HG02678 (cell line): Measurements from ENCODE around the gene APOM.

Experiments used
- ATAC-seq: cut with Tn5 transposase; IDR thresholded peaks from one replicate; pipeline ENCODE4 v1.9.1; 2021; ENCODE audit warnings: mild to moderate bottlenecking, moderate library complexity; ENCODE audit not compliant: unreplicated experiment

APOM gene

DNA sequence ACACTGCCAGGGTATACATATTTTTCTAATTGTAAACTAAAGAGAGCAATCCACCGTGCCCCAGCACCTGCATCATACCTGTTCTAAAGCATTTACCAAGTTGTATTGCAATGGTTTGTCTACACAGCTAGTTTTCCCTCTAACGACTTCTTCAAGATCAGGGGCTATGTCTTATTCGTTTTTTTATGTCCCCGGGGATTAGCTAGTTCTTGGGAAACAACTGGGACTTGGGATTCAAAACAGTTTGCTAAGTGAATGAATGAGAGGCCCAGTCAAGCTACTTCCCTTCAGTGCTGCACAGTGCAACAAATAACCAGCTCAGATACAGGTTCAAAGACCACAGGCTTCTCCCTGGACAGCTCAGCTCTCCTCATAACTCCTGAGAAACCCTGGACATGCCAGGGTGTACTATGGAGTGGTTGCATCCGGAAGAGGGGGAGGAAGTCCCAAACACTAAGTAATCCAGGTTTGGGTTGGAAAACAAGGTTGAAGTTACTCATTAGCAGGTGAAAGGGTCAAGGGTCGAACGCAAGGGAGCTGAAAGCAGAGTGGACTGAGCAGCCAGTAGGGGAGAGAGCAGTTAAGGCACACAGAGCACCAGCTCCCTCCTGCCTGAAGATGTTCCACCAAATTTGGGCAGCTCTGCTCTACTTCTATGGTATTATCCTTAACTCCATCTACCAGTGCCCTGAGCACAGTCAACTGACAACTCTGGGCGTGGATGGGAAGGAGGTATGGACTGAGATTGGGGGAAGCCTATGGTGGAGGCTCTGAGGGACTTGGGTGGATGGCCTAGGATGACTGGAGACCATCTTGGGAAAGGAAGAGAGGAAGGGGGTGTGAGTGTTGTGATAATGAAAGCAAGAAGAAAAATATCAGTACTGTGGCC is at the start of gene APOM:
TSS of gene APOM (plus strand) at position 546 of the 889 bp plus-strand sequence. CDS start at position 619, 73 bp downstream.
- ATAC-seq: no peak

DNA sequence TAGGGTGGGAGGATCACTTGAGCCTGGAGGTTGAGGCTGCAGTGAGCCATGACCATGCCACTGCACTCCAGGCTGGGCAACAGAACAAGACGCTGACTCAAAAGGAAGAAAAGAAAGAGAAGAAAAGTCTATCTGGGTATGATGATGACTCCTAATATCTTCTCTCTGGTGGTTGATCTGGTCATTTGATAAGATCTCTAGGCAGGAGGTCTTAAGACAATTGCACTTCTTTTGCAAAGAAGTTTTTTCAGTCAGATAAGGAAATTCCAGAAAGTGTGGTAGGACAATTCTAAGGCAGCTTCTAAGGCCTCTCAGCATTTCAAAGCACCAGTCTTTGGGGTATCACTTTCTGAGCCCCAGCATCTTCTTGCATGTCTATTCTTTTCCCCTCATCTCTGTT is 48.4 kb upstream of the APOM start:
- ATAC-seq: no peak

DNA sequence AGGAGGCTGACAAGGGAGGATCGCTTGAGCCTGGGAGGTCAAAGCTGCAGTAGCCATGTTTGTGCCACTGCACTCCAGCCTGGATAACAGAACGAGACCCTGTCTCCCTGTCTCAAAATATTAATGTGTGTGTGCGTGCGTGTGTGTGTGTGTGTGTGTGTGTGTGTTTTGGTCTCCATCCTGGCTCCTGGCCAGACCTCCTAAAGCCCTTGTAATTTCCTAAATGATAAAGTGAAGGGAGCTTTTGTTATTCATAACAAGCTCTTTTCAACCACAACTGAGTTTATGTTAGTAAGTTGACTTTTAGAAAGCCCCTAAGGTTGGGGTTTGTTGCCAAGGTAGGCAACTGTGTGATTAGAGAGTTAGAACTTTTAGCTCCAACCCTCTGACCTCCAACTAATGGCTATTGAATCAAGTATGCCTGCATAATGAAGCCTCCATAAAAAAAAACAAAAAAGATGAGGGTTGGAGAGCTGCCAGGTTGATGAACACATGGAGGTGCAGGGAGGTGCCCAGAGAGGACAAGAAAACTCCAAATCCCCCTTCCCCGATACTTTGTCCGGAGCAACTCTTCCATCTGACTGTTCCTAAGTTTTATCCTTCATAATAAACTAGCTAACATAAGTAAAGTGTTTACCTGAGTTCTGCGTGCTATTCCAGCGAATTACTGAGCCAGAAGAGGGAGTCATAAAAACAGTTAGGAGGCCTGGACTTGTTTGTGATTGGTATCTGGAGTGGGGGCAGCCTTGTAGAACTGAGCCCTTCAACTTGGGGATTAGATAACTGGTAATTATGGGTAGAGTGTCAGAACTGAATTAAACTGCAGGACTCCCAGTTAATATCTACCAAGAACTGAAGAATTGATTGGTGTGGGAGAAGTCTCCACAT is 45.9 kb upstream of the APOM start:
- ATAC-seq: no peak

DNA sequence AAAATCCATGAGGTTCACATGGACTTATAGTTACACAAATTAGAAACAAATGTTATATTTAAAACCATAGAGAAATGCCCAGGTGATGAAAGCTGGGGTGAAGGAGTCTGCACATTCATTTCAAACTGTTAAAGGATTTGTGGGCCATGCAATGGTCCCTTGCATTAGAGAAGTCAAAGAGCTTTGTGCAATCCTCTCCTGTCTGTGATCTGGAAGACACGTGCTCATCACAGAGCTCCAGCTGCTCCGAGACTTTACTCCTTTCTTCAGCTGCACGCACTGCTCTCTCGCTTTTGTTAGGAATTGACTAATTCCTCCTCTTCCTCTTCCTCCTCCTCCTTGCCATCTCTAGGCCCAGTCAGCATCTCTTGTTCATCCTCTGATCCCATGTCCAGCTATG is 44.7 kb upstream of the APOM start:
- ATAC-seq: no peak

DNA sequence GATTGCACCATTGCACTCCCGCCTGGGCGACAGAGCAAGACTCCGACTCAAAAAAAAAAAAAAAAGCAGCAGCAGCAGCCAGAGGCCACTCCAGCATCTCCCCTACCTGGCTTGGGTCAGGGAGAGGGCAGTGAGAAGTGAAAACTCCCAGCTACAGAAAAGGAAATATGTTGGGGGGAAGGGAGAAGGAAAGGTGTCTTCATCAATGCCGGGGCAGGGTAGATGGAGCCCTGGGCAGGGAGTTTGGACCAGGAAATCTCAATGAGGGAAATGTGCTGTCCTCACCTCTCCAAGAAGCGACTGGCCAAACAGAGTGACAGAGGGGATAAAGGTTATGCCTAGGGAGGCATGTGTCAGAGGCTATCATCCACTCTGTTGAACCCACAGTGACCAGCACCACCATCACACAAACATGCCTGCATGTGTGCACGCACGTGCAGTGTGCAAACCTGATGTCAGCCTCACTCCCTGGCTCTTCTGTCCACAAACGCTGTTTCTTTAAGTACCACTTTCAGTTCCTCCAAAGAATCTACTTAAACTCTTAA is 41.5 kb upstream of the APOM start:
- ATAC-seq: no peak

DNA sequence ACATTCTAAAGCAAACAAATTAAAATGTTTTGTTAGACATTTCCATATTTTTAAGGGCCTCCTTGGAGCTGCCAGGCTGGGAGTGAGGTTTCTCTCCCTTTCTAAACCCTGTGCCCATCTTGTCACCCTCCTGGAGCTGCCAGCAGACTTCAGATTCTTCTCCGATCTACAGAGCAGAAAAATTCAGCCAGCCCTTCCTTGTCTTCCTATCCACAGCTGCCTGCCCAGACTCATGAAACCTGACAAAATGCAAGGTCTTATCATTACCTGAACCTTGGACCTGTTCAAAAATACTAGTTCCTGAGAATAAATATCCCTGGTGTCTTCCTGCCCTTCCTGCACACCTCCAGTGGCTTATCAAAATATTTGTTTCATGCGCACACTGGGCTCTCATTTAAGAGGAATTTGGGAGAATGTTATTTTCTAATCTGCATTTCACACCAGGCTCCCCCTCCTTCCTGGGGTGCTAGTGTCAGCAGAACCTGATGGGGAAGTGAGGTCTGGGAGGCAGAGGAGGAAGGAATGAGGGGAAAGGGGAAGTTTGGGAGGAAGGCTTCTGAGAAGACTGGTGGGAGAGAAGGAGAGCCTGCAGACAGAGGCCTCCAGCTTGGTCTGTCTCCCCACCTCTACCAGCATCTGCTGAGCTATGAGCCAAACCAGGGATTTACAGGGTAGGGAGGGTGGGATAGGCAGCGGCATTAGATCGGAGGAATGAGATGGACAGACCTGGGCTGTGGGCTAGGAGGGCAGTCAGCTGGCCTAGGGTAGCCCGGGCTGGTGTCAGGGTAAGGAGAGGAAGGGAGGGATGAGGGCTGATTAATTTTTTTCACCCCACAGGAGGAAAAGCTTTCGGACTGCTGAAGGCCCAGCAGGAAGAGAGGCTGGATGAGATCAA is 40.8 kb upstream of the APOM start, which contains the start of gene AIF1:
TSS of gene AIF1 (plus strand) at position 551 of the 895 bp plus-strand sequence. CDS start at position 647, 96 bp downstream.
- no peak for ATAC-seq

DNA sequence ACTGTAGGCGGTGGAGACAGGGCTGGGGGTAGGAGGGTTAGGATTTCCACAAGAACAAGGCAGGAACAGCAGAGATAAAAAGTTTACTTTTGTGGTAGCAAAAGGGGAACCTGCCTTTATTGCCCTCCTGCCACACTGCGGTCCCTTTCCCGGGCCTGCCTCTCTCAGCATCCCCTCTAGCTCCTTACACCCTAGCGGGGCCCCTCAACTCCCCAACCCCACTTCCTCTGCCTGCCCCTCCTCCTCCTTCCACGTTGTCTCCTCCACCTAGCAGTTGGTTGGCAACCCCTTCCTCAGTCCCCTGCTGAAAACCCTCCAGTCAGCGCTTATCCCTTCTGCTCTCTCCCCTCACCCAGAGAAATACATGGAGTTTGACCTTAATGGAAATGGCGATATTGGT is 39.9 kb upstream of the APOM start:
- no peak for ATAC-seq

DNA sequence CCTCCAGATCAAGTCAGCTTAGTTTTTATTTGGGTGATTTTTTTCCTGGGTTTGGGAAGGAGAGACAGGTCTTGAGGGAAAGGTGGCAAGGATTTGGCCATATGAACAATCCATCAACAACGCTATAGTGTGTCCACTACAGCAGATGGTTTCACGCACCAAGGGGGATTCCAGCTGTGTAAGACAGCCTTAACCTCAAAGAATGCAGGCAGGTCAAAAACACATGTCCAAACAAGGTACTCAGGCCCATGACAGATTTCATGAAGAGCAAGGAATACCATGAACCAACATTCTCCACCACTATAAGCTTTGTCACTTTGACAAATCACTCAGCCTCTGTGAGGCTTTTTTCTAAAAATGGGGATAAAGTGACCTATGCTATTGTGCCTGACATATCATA is 38.7 kb upstream of the APOM start:
- no peak for ATAC-seq

DNA sequence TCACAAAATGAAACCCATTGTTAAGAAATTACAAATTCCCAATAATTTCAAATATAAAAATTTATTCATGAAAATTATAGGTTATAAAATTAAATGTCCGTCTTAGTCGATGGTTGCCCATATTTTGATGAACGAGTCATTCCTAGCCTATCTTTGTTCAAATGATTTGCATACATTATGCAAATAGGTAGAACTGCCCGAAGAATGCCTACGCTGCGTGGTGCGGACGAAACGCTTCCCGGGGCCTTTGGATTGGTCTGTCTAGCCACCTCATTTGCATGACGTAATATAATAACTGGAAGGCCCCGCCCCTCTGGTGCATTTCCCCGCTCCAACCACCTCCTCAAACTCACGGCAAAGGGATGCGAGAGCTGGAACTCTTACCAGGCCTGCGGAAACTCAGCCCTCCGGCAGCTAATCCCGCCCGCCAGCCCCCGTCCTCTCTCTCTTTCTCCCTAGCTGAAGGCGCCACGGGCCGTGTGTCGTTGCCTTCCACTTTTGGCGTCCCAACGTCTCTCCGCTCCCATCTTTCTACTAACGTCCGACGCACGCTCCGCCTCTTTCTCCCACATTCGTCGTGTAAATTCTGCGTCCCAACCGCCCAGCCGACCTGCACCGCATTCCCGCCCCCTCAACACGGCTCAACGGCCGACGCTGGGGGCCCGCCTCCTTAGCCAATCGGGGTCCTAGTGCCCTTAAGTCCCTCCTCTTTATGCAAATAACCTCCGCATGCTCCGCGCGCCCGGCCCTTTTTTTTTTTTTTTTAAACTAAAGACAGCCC is 35.7 kb upstream of the APOM start:
- ATAC-seq: peak; percentile 86

DNA sequence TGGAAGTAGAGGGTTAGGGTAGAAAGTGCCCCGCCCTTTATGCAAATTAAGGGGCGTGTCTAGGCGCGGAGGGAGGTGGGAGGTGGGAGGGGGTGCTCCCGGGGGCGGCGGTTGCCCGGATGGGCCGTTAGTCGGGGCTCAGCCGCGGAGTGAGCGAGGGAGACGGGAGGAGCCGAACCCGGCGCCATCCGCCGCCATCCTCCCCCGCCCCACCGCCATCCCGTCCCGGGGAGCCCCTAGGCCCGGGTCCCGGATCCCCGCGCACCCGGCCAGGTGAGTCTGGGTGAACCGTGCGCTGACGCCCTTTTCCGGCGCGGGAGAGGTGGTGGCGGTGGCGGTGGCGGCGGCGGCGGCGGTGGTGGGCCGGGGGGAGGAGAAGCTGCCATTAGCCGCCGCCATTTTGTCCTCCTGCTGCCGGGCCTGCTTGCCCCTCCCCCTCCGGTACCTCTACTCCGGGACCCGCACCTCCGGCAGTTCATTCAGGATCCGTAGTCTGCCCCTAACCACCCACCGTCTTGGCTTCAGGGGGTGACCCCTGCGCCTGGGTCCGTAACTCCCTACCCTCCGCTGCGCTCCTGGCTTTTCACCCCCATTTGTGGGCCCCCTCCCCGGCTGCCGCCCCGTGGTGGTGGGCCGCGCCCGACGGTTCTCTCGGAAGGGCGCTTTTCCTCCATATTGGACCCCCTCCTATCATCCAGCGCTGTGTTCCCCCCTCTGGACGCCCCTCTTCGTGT is 34.9 kb upstream of the APOM start, which contains the start of gene PRRC2A:
TSS of gene PRRC2A (plus strand) at position 130 of the 734 bp plus-strand sequence. CDS start 2,075 bp downstream, outside the sequence.
- peak; percentile 33 for ATAC-seq

DNA sequence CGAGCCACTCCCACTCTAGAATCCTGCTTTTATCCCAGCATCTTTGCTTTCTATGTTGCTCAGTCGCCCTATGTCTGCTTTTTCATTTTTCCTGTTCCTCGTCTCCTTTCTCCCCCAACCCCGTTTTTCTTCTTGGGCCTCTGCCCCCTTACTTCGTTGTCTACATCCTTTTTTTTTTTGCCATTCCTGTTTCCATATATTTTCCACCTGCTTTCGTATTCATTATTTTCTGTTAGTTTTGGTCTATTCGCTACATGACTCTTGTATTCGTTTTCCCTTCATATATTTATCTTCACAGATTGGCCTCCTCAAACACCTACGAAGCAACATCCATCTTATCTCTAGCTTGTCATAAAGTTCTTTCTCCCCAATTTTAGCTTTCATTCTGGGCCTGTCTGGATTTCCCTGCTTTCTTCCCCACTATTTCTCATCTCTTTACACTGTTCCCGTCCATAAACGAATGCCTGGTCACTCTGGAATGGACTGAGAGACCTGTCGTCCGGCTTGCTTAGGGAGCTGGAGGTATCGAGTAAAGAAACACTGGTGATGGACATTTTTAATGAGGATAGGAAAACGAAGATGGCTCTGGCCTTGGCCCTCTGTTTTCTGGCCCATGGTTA is 34.3 kb upstream of the APOM start:
- ATAC-seq: no peak

DNA sequence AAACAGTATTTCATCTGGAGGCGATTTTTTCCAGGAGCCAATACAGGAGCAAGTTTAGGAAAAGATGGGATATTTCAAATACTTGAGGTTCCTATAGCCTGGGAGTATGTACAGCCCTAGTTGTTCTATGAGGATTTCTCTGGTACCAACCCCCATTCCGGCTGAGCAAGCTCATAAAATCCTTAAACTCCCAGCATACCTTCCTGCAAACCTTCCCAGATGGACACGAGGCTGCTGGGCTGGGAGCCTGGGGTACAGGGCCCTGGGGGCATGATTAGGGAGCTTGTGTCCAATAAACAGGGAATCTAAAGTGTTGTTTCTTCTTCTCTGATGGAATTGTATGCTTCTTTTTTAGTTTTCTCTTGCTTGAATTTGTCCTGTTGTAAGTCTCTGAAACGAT is 33.7 kb upstream of the APOM start:
- no peak for ATAC-seq

DNA sequence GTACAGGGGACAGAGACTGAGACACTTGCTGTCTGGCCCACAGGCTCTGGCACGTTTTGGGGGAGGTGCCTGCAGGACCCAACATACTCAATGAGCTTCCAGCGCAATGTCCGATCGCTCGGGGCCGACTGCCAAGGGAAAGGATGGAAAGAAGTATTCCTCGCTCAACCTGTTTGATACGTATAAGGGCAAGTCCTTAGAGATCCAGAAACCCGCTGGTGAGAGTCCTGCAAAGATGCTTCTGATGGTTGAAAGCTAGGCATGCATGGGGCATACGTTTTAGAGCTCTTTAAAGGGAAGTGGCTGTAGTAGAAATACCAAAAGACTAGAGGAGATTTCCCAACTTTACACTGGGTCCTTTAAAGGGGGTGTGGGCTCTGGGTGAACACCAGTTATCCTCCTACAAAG is 33.0 kb upstream of the APOM start:
- no peak for ATAC-seq

DNA sequence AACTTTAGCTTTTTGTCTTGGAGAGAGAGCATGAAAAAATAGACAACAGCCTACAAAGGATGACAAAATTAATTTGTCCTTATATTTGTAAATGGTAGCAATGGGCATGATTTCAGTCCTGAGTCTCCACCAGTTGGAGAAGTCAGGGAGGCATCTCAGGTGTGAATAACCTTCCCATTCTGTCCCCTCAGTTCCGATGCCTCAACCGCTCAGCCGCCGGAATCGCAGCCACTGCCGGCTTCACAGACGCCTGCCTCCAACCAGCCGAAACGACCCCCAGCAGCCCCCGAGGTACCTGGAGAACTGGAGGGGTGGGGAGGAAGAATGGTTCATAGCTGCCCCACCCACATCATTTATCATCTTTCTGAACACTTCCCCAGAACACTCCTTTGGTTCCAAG is 31.6 kb upstream of the APOM start:
- ATAC-seq: no peak

DNA sequence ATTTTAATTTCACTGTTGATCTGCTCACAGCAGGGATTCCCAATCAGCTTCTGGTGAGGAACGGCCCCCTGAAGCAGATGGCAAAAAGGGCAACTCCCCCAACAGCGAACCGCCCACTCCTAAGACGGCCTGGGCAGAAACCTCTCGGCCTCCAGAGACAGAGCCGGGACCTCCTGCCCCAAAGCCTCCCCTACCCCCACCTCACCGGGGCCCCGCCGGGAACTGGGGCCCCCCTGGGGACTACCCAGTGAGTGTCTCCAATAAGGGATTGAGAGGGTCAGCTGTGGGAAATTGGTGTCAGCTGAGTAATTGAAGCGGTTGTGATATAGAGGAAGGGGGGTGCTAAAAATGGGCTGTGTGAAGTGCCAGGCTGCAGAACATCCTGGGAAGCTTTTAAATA is 28.7 kb upstream of the APOM start:
- no peak for ATAC-seq

DNA sequence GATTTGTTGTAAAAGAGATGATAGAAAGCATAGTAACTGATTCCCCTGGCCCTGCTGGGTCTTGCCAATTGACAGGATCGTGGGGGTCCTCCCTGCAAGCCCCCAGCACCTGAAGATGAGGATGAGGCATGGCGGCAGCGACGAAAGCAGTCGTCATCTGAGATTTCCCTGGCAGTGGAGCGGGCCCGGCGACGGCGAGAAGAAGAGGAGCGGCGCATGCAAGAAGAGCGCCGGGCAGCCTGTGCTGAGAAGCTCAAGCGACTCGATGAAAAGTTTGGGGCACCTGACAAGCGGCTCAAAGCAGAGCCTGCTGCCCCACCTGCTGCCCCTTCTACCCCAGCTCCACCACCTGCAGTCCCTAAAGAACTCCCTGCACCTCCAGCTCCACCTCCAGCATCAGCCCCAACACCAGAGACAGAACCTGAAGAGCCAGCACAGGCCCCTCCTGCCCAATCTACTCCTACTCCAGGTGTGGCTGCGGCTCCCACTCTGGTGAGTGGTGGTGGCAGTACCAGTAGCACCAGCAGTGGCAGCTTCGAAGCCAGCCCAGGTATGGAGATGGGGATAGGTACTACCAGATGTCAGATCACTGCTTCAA is 27.9 kb upstream of the APOM start:
- ATAC-seq: no peak

DNA sequence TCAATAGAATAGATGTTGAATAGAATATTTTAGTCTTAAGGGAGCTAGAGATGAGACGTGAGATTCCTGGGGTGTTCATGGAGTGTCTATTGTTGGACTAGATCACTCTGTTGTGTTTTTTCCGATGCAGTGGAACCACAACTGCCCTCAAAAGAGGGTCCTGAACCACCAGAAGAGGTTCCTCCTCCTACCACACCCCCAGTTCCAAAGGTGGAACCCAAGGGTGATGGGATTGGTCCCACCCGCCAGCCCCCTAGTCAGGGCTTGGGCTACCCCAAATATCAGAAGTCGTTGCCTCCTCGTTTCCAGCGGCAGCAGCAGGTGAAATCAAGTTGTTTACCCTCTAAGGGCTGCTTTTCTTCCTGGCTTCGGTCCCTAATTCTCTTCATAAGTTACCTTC is 26.7 kb upstream of the APOM start:
- no peak for ATAC-seq
